Thyroid gland (tissue), 4 donors: ENCODE results near the gene ICAM5.

Experiments used
- CTCF ChIP-seq, 6 experiments: fragments of 200-600 bp in 3 of 6; fragments of 450-650 bp in 3 of 6; sonication (generic) in 3 of 6; IDR thresholded peaks; one replicate each; pipeline ENCODE4 v1.5.1; 2016 to 2019; ENCODE audit warnings: antibody characterized with exemption in 6 of 6, mild to moderate bottlenecking in 2 of 6, inconsistent platforms in 1 of 6, moderate library complexity in 1 of 6
- POLR2A ChIP-seq, 2 donors: fragments of 450-650 bp; IDR thresholded peaks; one replicate each; pipeline ENCODE4 v1.6.1; 2017; ENCODE audit warnings: antibody characterized with exemption in 2 of 2, mild to moderate bottlenecking in 2 of 2, moderate library complexity in 1 of 2

GRCh38 chr19:10274589-10274988 lies 15.2 kb upstream of the ICAM5 start:
- TF ChIP-seq POLR2A (IDR thresholded peaks at IDR 0.05) (no peak), CTCF (IDR thresholded peaks at IDR 0.05) (no peak)
